SK-N-SH (cell line): ENCODE data around the gene SMIM32. TPM values are rescaled to one million over a fixed set of nuclear protein-coding genes. Genes with fewer than 3 reads are reported as not detected.
A peak's percentile ranks its signal among the peaks of the same experiment; 100 is the strongest.

Source experiments
- CTCF ChIA-PET: fragments of 300-600, 350-600 bp; formaldehyde crosslinking; extraction: SDS; loops from one replicate; lab custom pipeline; 2021; lab: Yijun Ruan, JAX
- POLR2A ChIA-PET: fragments of 350-600 bp; sonication (Branson Sonifier 250); formaldehyde crosslinking; extraction: SDS; loops from one replicate; lab custom pipeline; 2020; ENCODE audit warnings: antibody characterized with exemption, inconsistent platforms; lab: Yijun Ruan, JAX
- DNase-seq: peaks from one replicate; pipeline ENCODE4 v3.0.0; 2012
- H2AFZ ChIP-seq: fragments of 200-600 bp; sonication (generic); 2 replicates; pipeline ENCODE4 v1.8.1; 2016; ENCODE audit warnings: antibody characterized with exemption, mild to moderate bottlenecking, low read depth
- H3F3A ChIP-seq: fragments of 200-600 bp; sonication (generic); replicated peaks from 2 replicates; pipeline ENCODE3; 2016; ENCODE audit warnings: antibody characterized with exemption, mild to moderate bottlenecking; ENCODE audit not compliant: insufficient read depth
- H3K27ac ChIP-seq, 2 experiments: fragments of 200-500 bp in 1 of 2; fragments of 200-600 bp in 1 of 2; sonication (Bioruptor generic) in 1 of 2; sonication (generic), shearing (Covaris generic) in 1 of 2; 2 replicates each; pipeline versions ENCODE4 v1.5.1 to v1.6.1; 2014 to 2016; ENCODE audit warnings: low read depth in 2 of 2, inconsistent platforms in 1 of 2, low read length in 1 of 2, mild to moderate bottlenecking in 1 of 2, mixed read lengths in 1 of 2
- H3K27me3 ChIP-seq: fragments of 200-600 bp; sonication (generic), shearing (Covaris generic); 2 replicates; pipeline ENCODE4 v1.6.1; 2016; ENCODE audit warnings: mixed run types; ENCODE audit not compliant: insufficient read depth
- H3K36me3 ChIP-seq, 2 experiments: fragments of 200-500 bp in 1 of 2; fragments of 200-600 bp in 1 of 2; sonication (Bioruptor generic) in 1 of 2; sonication (generic) in 1 of 2; replicated peaks in 1 of 2; 2 replicates each; pipeline versions ENCODE3 to v1.5.1; 2014 to 2016; ENCODE audit warnings: low read length in 1 of 2, mild to moderate bottlenecking in 1 of 2; ENCODE audit not compliant: insufficient read depth in 2 of 2, control insufficient read depth in 1 of 2
- H3K4me1 ChIP-seq, 2 experiments: fragments of 200-500 bp in 1 of 2; fragments of 200-600 bp in 1 of 2; sonication (Bioruptor generic) in 1 of 2; sonication (generic), shearing (Covaris generic) in 1 of 2; 2 replicates each; pipeline versions ENCODE4 v1.5.1 to v1.6.1; 2014 to 2016; ENCODE audit warnings: low read depth in 1 of 2, low read length in 1 of 2, mixed run types in 1 of 2; ENCODE audit not compliant: insufficient read depth in 2 of 2, control insufficient read depth in 1 of 2
- H3K4me2 ChIP-seq: fragments of 200-600 bp; sonication (generic), shearing (Covaris generic); 2 replicates; pipeline ENCODE4 v1.6.1; 2017; ENCODE audit warnings: mixed run types
- H3K4me3 ChIP-seq, 2 experiments: fragments of 200-500 bp in 1 of 2; fragments of 200-600 bp in 1 of 2; sonication (Bioruptor generic) in 1 of 2; sonication (generic), shearing (Covaris generic) in 1 of 2; 2 replicates each; pipeline versions ENCODE4 v1.5.1 to v1.8.1; 2014 to 2016; ENCODE audit warnings: low read depth in 2 of 2, inconsistent platforms in 1 of 2, low read length in 1 of 2, mild to moderate bottlenecking in 1 of 2, mixed read lengths in 1 of 2, moderate library complexity in 1 of 2
- H3K79me2 ChIP-seq: fragments of 200-600 bp; sonication (generic); 2 replicates; pipeline ENCODE4 v1.8.1; 2017; ENCODE audit warnings: mild to moderate bottlenecking; ENCODE audit not compliant: insufficient read depth
- H3K9ac ChIP-seq: fragments of 200-600 bp; sonication (generic); 2 replicates; pipeline ENCODE4 v1.6.1; 2017; ENCODE audit warnings: mixed run types
- H3K9me2 ChIP-seq: fragments of 200-600 bp; sonication (generic); 2 replicates; pipeline ENCODE4 v1.6.1; 2017; ENCODE audit warnings: mixed run types
- H3K9me3 ChIP-seq: fragments of 200-600 bp; sonication (generic); 2 replicates; pipeline ENCODE4 v1.6.1; 2017; ENCODE audit warnings: mixed run types, mild to moderate bottlenecking, moderate library complexity
- H4K20me1 ChIP-seq: fragments of 200-600 bp; sonication (generic); 2 replicates; pipeline ENCODE4 v1.6.1; 2017; ENCODE audit warnings: mild to moderate bottlenecking, mixed run types; ENCODE audit not compliant: insufficient read depth
- ELF1 ChIP-seq: IDR thresholded peaks from 2 replicates; pipeline ENCODE4 v1.4.0; 2012
- EP300 ChIP-seq, 2 experiments: IDR thresholded peaks; 2 replicates each; pipeline versions ENCODE4 v1.4.0 to v1.6.1; 2012; ENCODE audit warnings: borderline replicate concordance in 1 of 2, low read depth in 1 of 2, low read length in 1 of 2
- FOSL2 ChIP-seq: IDR thresholded peaks from 2 replicates; pipeline ENCODE4 v1.4.0; 2012; ENCODE audit warnings: low read depth, mild to moderate bottlenecking, moderate library complexity, borderline replicate concordance
- NFIC ChIP-seq: IDR thresholded peaks from 2 replicates; pipeline ENCODE4 v1.4.0; 2012; ENCODE audit warnings: borderline replicate concordance
- RAD21 ChIP-seq: IDR thresholded peaks from 2 replicates; pipeline ENCODE4 v1.6.1; 2012; ENCODE audit warnings: mild to moderate bottlenecking, low read length
- RFX5 ChIP-seq: IDR thresholded peaks from 2 replicates; pipeline ENCODE4 v1.6.1; 2012; ENCODE audit warnings: mild to moderate bottlenecking, improper control_type of control experiment, low read length
- RXRA ChIP-seq: IDR thresholded peaks from 2 replicates; pipeline ENCODE4 v1.4.0; 2012; ENCODE audit warnings: low read depth, mild to moderate bottlenecking, borderline replicate concordance
- SIN3A ChIP-seq: IDR thresholded peaks from 2 replicates; pipeline ENCODE4 v1.6.1; 2012; ENCODE audit warnings: low read depth, mild to moderate bottlenecking, low read length, moderate library complexity, borderline replicate concordance
- SMC3 ChIP-seq: IDR thresholded peaks from 2 replicates; pipeline ENCODE4 v1.6.1; 2012; ENCODE audit warnings: low read depth, low read length, improper control_type of control experiment
- YY1 ChIP-seq: IDR thresholded peaks from 2 replicates; pipeline ENCODE4 v1.4.0; 2012; ENCODE audit warnings: low read depth, mild to moderate bottlenecking
- WGBS: methylation state at CpG from one replicate; pipeline ENCODE4 v1.1.6; 2017; ENCODE audit warnings: low lambda C conversion rate; 5-methylcytosine and 5-hydroxymethylcytosine counted together
- polyA plus RNA-seq, 3 experiments: library from polyadenylated mRNA; depleted of rRNA; stranded (reverse); fragments of >200 nt; gene quantifications; 2 replicates each; pipeline ENCODE4 v1.2.3, GENCODE V29; 2012
- TF ChIP-seq, protein P1 (sequence below): IDR thresholded peaks from 2 replicates; pipeline ENCODE4 v1.4.0; 2012; ENCODE audit warnings: low read depth
- TF ChIP-seq, protein P2 (sequence below): fragments of 150-350 bp; IDR thresholded peaks from 2 replicates; pipeline ENCODE4 v1.6.1; 2017; ENCODE audit warnings: antibody characterized with exemption, low read length, low read depth, borderline replicate concordance
- TF ChIP-seq, protein P3 (sequence below): IDR thresholded peaks from 2 replicates; pipeline ENCODE4 v1.4.0; 2012; ENCODE audit warnings: low read depth, borderline replicate concordance
- TF ChIP-seq, protein P4 (sequence below): fragments of 150-350 bp; IDR thresholded peaks from 2 replicates; pipeline ENCODE4 v1.6.1; 2016; ENCODE audit warnings: mild to moderate bottlenecking, low read depth, low read length
- TF ChIP-seq, protein P5 (sequence below): IDR thresholded peaks from 2 replicates; pipeline ENCODE4 v1.6.1; 2012; ENCODE audit warnings: mild to moderate bottlenecking, low read depth, low read length, moderate library complexity
- TF ChIP-seq, protein P6 (sequence below): fragments of 200-600 bp; sonication (generic); IDR thresholded peaks from 2 replicates; pipeline ENCODE4 v1.6.1; 2017; ENCODE audit warnings: antibody characterized with exemption, mild to moderate bottlenecking, moderate library complexity

Gene SMIM32
- polyA plus RNA-seq, 1 of the 3 experiments (the other 2 are of a cell fraction) = 0.25 TPM

DNA sequence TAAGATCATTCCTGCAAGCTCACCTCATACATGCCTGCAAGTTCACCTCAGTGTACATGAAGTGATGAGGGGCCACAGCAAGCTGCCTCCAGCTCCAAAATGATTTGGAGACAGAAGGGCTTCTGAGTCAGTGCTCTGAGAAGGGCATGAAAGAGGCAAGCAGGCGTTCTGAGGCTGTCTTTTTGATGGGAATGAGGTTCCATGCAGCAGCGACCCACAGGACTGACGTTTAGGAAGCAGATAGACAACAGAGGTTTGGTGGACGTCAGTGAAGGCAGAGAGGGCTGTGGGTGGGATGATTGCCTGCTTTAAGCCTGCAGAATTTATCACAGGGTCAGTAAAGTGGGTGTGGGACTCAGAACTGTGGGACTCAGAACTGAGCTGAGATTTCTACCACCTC, 8.9 kb upstream of the SMIM32 start:
- Histone ChIP-seq H3K27me3 (no peaks in the 10 kb centered on the region), H3K4me1 (no peaks in the 10 kb centered on the region), H3K4me3 (no peak overlapping the region), H3K9me2 (no peaks in the 10 kb centered on the region), H4K20me1 (no peaks in the 10 kb centered on the region), H3F3A (no peaks in the 10 kb centered on the region), H3K36me3 (no peaks in the 10 kb centered on the region), H3K79me2 (no peaks in the 10 kb centered on the region), H3K9me3 (no peaks in the 10 kb centered on the region), H3K9ac (no peak overlapping the region), H3K4me2 (no peak overlapping the region), H2AFZ (no peak overlapping the region), H3K27ac (no peak overlapping the region)
- peak; percentile 3 for DNase-seq
- CTCF ChIA-PET = interaction anchor here (0.7 to 13.8 kb wide), 2 partner anchors 10 to 316 kb away, joined by 3 to 109 read pairs; no protein-coding TSS in a partner anchor
- 59% methylated on average over 4 of the region's 4 CpGs for WGBS
- no peak for TF ChIP-seq SIN3A
- TF ChIP-seq, protein P1, sequence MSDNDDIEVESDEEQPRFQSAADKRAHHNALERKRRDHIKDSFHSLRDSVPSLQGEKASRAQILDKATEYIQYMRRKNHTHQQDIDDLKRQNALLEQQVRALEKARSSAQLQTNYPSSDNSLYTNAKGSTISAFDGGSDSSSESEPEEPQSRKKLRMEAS = no peak
- TF ChIP-seq, protein P2, sequence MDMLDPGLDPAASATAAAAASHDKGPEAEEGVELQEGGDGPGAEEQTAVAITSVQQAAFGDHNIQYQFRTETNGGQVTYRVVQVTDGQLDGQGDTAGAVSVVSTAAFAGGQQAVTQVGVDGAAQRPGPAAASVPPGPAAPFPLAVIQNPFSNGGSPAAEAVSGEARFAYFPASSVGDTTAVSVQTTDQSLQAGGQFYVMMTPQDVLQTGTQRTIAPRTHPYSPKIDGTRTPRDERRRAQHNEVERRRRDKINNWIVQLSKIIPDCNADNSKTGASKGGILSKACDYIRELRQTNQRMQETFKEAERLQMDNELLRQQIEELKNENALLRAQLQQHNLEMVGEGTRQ = no peak
- no peak for TF ChIP-seq RFX5
- no peak for TF ChIP-seq FOSL2
- no peak for TF ChIP-seq RAD21
- TF ChIP-seq, protein P3, sequence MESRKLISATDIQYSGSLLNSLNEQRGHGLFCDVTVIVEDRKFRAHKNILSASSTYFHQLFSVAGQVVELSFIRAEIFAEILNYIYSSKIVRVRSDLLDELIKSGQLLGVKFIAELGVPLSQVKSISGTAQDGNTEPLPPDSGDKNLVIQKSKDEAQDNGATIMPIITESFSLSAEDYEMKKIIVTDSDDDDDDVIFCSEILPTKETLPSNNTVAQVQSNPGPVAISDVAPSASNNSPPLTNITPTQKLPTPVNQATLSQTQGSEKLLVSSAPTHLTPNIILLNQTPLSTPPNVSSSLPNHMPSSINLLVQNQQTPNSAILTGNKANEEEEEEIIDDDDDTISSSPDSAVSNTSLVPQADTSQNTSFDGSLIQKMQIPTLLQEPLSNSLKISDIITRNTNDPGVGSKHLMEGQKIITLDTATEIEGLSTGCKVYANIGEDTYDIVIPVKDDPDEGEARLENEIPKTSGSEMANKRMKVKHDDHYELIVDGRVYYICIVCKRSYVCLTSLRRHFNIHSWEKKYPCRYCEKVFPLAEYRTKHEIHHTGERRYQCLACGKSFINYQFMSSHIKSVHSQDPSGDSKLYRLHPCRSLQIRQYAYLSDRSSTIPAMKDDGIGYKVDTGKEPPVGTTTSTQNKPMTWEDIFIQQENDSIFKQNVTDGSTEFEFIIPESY = no peak
- TF ChIP-seq NFIC = no peak
- TF ChIP-seq RXRA = no peak
- TF ChIP-seq, protein P4, sequence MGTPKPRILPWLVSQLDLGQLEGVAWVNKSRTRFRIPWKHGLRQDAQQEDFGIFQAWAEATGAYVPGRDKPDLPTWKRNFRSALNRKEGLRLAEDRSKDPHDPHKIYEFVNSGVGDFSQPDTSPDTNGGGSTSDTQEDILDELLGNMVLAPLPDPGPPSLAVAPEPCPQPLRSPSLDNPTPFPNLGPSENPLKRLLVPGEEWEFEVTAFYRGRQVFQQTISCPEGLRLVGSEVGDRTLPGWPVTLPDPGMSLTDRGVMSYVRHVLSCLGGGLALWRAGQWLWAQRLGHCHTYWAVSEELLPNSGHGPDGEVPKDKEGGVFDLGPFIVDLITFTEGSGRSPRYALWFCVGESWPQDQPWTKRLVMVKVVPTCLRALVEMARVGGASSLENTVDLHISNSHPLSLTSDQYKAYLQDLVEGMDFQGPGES = no peak
- TF ChIP-seq, protein P5, sequence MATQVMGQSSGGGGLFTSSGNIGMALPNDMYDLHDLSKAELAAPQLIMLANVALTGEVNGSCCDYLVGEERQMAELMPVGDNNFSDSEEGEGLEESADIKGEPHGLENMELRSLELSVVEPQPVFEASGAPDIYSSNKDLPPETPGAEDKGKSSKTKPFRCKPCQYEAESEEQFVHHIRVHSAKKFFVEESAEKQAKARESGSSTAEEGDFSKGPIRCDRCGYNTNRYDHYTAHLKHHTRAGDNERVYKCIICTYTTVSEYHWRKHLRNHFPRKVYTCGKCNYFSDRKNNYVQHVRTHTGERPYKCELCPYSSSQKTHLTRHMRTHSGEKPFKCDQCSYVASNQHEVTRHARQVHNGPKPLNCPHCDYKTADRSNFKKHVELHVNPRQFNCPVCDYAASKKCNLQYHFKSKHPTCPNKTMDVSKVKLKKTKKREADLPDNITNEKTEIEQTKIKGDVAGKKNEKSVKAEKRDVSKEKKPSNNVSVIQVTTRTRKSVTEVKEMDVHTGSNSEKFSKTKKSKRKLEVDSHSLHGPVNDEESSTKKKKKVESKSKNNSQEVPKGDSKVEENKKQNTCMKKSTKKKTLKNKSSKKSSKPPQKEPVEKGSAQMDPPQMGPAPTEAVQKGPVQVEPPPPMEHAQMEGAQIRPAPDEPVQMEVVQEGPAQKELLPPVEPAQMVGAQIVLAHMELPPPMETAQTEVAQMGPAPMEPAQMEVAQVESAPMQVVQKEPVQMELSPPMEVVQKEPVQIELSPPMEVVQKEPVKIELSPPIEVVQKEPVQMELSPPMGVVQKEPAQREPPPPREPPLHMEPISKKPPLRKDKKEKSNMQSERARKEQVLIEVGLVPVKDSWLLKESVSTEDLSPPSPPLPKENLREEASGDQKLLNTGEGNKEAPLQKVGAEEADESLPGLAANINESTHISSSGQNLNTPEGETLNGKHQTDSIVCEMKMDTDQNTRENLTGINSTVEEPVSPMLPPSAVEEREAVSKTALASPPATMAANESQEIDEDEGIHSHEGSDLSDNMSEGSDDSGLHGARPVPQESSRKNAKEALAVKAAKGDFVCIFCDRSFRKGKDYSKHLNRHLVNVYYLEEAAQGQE = no peak
- TF ChIP-seq, protein P6, sequence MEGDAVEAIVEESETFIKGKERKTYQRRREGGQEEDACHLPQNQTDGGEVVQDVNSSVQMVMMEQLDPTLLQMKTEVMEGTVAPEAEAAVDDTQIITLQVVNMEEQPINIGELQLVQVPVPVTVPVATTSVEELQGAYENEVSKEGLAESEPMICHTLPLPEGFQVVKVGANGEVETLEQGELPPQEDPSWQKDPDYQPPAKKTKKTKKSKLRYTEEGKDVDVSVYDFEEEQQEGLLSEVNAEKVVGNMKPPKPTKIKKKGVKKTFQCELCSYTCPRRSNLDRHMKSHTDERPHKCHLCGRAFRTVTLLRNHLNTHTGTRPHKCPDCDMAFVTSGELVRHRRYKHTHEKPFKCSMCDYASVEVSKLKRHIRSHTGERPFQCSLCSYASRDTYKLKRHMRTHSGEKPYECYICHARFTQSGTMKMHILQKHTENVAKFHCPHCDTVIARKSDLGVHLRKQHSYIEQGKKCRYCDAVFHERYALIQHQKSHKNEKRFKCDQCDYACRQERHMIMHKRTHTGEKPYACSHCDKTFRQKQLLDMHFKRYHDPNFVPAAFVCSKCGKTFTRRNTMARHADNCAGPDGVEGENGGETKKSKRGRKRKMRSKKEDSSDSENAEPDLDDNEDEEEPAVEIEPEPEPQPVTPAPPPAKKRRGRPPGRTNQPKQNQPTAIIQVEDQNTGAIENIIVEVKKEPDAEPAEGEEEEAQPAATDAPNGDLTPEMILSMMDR = no peak
- TF ChIP-seq YY1 = no peak
- no peak for TF ChIP-seq EP300 (IDR thresholded peaks at IDR 0.05; ENCODE audit: borderline replicate concordance in 1 of 2, low read depth in 1 of 2, low read length in 1 of 2)
- TF ChIP-seq ELF1 = no peak
- no peak for TF ChIP-seq SMC3
- POLR2A ChIA-PET = no interaction called here
